Measurements from ENCODE around the gene PRPF40B. TPM values are rescaled to one million over a fixed set of nuclear protein-coding genes. Genes with fewer than 3 reads are reported as not detected.
"Not testable (repeated sequence)": the region's sequence is repeated elsewhere in the genome, so short reads cannot be mapped to it uniquely, and the experiment has no call there.

PRPF40B gene
- total RNA-seq, 1 donor from 2014 or later = 16.3 TPM

DNA sequence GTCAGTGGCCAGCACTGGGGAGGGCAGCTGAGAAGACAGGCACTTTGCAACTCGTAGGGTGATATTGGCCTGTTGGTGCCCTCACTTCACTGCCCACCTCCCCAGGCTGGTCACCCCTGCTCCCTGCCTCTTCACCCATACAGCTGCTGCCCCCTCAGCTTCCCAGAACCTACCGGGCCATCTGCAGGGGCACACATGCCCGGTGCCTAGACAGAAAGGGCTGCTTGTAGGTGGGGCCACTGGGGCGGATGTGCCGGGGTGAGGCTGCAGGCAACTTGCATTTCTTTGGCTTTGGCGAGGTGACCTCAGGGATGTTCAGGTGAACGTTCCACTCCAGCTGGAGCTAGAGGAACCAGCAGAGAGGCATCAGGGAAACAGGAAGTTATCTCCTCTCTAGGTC, 35.1 kb upstream of the PRPF40B start:
- DNase-seq (ENCODE audit: low read depth) (no peak), FAIRE-seq (no peak)
- TF ChIP-seq, protein P1, sequence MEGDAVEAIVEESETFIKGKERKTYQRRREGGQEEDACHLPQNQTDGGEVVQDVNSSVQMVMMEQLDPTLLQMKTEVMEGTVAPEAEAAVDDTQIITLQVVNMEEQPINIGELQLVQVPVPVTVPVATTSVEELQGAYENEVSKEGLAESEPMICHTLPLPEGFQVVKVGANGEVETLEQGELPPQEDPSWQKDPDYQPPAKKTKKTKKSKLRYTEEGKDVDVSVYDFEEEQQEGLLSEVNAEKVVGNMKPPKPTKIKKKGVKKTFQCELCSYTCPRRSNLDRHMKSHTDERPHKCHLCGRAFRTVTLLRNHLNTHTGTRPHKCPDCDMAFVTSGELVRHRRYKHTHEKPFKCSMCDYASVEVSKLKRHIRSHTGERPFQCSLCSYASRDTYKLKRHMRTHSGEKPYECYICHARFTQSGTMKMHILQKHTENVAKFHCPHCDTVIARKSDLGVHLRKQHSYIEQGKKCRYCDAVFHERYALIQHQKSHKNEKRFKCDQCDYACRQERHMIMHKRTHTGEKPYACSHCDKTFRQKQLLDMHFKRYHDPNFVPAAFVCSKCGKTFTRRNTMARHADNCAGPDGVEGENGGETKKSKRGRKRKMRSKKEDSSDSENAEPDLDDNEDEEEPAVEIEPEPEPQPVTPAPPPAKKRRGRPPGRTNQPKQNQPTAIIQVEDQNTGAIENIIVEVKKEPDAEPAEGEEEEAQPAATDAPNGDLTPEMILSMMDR (IDR thresholded peaks at IDR 0.05; ENCODE audit: insufficient read depth, low read length, severe bottlenecking) = no peak
- no peaks in the 10 kb centered on the region for H3K36me3 ChIP-seq (ENCODE audit: control insufficient read depth, insufficient read depth, low read length)
- no peak overlapping the region for H3K4me3 ChIP-seq (ENCODE audit: low read depth, low read length)
- no peaks in the 10 kb centered on the region for H3K27me3 ChIP-seq (ENCODE audit: control insufficient read depth, insufficient read depth, low read length)

DNA sequence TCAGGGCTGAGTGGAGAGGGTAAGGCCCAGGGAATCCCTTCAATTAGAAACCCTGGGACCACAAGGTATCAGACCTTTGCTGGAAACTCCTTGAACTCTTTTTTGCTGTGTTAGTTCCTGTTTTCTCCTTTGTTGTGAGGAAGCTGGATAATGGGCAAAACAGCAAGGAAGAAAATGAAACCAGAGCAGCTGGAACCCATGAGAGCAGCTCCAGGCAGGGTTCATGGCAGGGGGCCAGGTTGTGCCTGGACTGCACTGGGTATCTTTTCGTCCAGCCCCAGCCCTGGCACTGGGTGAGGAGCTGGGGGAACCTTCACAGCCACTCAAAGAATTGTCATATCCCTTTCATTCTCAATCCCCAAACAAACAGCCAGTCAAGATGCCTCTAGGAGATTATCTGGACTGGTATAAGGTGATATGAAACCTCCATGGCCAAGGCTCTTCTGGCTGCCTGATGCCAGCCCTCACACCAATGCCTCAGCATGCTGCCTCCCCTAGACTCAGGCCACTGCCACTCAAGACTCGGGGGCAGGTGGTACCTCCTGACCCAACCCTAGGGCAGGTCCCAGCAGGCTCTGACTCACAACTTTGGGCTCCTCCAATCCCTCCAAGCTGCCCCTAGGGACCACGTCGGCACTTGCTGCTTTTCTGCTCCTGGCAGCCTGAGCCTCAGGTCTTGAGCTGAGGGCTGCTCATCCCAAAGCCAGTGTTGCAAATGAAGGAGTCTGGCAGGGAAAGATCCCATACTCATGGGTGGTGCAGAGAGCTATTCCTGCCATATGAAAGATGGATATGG, 34.4 kb upstream of the PRPF40B start:
- TF ChIP-seq, protein P1 (IDR thresholded peaks at IDR 0.05; ENCODE audit: insufficient read depth, low read length, severe bottlenecking) = no peak
- H3K4me3 ChIP-seq (ENCODE audit: low read depth, low read length) = no peak overlapping the region
- no peaks in the 10 kb centered on the region for H3K27me3 ChIP-seq (ENCODE audit: control insufficient read depth, insufficient read depth, low read length)
- peak; percentile 17 for DNase-seq (ENCODE audit: low read depth)
- no peaks in the 10 kb centered on the region for H3K36me3 ChIP-seq (ENCODE audit: control insufficient read depth, insufficient read depth, low read length)
- FAIRE-seq = no peak

DNA sequence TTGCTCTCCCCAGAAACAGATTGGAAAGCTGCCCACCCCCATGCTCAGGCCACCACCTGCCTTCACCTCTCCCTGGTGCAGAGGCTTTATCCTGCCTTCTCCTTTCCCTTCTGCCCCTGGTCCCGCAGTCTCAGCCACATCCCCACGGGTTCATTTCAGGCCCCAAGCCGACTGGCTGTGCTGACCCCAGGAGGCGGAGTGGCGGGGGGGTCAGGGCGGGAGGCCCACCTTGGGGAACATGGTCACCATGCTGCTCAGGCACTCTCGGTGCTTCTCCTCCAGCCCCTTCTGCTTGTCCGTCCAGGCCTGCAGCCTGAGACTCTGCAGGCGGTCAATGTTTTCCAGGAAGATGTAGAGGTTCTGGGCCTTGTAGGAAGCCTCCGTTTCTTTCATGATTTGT, 24.8 kb upstream of the PRPF40B start:
- H3K4me3 ChIP-seq (ENCODE audit: low read depth, low read length) = no peak overlapping the region
- FAIRE-seq (no peak), DNase-seq (ENCODE audit: low read depth) (no peak)
- H3K27me3 ChIP-seq (ENCODE audit: control insufficient read depth, insufficient read depth, low read length) = no peaks in the 10 kb centered on the region
- TF ChIP-seq, protein P1 (IDR thresholded peaks at IDR 0.05; ENCODE audit: insufficient read depth, low read length, severe bottlenecking) = no peak
- no peaks in the 10 kb centered on the region for H3K36me3 ChIP-seq (ENCODE audit: control insufficient read depth, insufficient read depth, low read length)

DNA sequence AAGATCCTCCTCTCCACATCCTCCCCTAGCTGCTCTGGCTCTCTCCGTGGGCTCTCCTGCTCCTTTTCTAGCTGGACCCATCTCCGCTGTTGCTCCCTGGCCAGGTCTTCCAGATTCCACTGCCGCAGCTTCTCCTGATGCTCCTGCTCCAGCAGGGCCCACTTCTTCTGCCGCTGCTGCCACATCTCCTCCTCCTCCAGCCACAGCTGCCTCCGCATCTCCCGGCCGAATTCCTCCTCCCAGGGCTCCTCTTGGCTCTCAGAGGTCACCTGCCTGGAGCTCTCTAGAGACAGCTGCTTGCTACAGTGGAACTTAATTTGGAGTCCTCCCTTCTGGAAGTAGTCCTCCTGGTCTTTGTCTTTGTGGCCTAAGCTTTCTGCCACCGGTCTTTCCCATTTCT, 23.4 kb upstream of the PRPF40B start:
- FAIRE-seq (no peak), DNase-seq (ENCODE audit: low read depth) (no peak)
- H3K36me3 ChIP-seq (ENCODE audit: control insufficient read depth, insufficient read depth, low read length) = no peaks in the 10 kb centered on the region
- H3K27me3 ChIP-seq (ENCODE audit: control insufficient read depth, insufficient read depth, low read length) = no peaks in the 10 kb centered on the region
- H3K4me3 ChIP-seq (ENCODE audit: low read depth, low read length) = no peak overlapping the region
- TF ChIP-seq, protein P1 (IDR thresholded peaks at IDR 0.05; ENCODE audit: insufficient read depth, low read length, severe bottlenecking) = no peak

DNA sequence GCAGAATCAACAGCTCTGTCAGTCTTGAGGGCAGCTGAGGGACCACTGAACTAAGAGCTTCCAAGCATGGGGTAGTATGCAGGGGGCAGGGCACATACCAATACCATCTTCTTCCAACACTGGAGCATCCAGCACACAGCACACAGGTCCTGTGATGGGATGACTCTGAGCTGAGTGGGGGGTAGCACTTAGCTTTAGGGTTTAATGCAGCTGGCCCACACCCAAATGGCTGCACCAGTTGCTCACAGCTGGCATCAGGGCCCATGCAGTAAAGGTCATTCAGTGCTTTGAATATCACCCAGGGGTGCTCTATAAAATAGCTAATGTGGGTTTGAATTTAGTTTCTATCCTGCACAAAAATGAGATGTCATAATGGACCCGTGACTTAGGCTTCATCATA, 19.6 kb upstream of the PRPF40B start:
- no peaks in the 10 kb centered on the region for H3K36me3 ChIP-seq (ENCODE audit: control insufficient read depth, insufficient read depth, low read length)
- DNase-seq (ENCODE audit: low read depth) = no peak
- FAIRE-seq = no peak
- H3K27me3 ChIP-seq (ENCODE audit: control insufficient read depth, insufficient read depth, low read length) = no peaks in the 10 kb centered on the region
- TF ChIP-seq, protein P1 (IDR thresholded peaks at IDR 0.05; ENCODE audit: insufficient read depth, low read length, severe bottlenecking) = no peak
- H3K4me3 ChIP-seq (ENCODE audit: low read depth, low read length) = no peak overlapping the region

DNA sequence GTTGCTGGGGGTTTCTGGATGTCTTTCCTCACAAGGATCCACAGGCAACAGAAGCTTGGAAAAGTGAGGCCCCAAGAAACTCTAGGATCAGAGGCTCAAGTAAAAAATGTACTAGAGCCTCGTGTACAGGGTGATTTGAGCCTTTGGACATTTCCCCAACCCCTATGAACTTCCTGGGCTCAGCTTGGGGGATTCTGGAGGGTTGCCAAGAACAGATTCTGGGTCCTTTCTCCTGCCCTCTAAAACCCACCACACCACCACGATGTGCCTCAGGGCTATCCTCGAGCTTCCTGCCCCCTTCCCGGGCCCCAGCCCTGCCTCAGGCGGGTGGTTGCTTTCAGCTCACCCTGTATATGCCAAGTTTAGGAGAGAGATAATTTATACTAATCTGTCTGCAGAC, 18.5 kb upstream of the PRPF40B start:
- H3K36me3 ChIP-seq (ENCODE audit: control insufficient read depth, insufficient read depth, low read length) = no peaks in the 10 kb centered on the region

DNA sequence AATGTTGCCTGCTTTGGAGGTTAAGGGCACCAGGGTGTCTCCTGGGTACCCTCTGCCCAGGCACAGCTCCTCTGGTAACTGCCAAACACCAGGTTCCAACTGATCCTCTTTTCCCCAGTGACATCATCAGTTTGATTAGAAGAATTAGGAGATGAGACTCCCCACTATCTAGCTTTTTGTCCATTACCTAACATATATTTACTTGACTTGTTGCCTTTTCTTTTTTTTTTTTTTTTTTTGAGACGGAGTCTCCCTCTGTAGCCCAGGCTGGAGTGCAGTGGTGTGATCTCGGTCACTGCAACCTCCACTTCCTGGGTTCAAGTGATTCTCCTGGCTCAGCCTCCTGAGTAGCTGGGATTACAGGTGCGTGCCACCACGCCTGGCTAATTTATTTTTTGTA, 17.8 kb upstream of the PRPF40B start, which contains the start of gene FAM186B:
FAM186B (minus strand) TSS at position 101 of the 400 bp plus-strand sequence. CDS start 162 bp downstream, outside the sequence.
- H3K4me3 ChIP-seq (ENCODE audit: low read depth, low read length); H3K36me3 ChIP-seq (ENCODE audit: control insufficient read depth, insufficient read depth, low read length); H3K27me3 ChIP-seq (ENCODE audit: control insufficient read depth, insufficient read depth, low read length); DNase-seq (ENCODE audit: low read depth); FAIRE-seq: not testable (repeated sequence)

More for the DNA sequence above, 18.5 kb upstream of the PRPF40B start:
- DNase-seq (ENCODE audit: low read depth) = no peak
- H3K4me3 ChIP-seq (ENCODE audit: low read depth, low read length) = no peak overlapping the region
- no peaks in the 10 kb centered on the region for H3K27me3 ChIP-seq (ENCODE audit: control insufficient read depth, insufficient read depth, low read length)
- TF ChIP-seq, protein P1 (IDR thresholded peaks at IDR 0.05; ENCODE audit: insufficient read depth, low read length, severe bottlenecking) = no peak
- no peak for FAIRE-seq

All from bronchial epithelial cell (primary cell).